GM19467 (cell line): ENCODE results near the gene SRSF1.
"Not testable (repeated sequence)": the region's sequence is repeated elsewhere in the genome, so short reads cannot be mapped to it uniquely, and the experiment has no call there.

Experiments used
- ATAC-seq: cut with Tn5 transposase; IDR thresholded peaks from one replicate; pipeline ENCODE4 v1.9.1; 2021; ENCODE audit warnings: mild to moderate bottlenecking, moderate library complexity; ENCODE audit not compliant: unreplicated experiment

The SRSF1 gene, protein sequence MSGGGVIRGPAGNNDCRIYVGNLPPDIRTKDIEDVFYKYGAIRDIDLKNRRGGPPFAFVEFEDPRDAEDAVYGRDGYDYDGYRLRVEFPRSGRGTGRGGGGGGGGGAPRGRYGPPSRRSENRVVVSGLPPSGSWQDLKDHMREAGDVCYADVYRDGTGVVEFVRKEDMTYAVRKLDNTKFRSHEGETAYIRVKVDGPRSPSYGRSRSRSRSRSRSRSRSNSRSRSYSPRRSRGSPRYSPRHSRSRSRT

GRCh38 chr17:58006924-58007780, at the start of gene SRSF1:
TSS of gene SRSF1 (minus strand) at chr17:58007246. CDS start at chr17:58007137, 109 bp downstream.
- peak; percentile 83 for ATAC-seq

DNA sequence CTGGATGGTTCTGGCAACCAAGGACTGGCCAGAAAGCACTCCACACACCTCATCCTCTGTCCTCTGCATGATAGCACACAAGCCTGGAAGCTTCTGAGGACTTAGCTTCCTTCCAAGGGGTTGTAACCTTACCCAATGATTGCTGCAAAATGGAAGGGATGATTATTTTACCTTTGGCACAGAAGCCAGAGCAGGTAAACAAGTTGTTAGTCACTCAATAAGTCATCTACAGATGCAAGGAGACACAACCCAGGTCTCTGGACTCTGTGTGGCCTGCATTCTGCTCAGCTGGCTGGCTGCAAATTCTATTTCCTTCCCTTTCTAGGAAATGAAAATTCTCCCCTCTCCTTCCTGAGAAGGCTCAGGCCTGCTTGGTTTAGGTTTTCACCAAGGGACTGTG, 49.4 kb upstream of the SRSF1 start:
- no peak for ATAC-seq

GRCh38 chr17:58054641-58055040, 47.6 kb upstream of the SRSF1 start:
- ATAC-seq: no peak

DNA sequence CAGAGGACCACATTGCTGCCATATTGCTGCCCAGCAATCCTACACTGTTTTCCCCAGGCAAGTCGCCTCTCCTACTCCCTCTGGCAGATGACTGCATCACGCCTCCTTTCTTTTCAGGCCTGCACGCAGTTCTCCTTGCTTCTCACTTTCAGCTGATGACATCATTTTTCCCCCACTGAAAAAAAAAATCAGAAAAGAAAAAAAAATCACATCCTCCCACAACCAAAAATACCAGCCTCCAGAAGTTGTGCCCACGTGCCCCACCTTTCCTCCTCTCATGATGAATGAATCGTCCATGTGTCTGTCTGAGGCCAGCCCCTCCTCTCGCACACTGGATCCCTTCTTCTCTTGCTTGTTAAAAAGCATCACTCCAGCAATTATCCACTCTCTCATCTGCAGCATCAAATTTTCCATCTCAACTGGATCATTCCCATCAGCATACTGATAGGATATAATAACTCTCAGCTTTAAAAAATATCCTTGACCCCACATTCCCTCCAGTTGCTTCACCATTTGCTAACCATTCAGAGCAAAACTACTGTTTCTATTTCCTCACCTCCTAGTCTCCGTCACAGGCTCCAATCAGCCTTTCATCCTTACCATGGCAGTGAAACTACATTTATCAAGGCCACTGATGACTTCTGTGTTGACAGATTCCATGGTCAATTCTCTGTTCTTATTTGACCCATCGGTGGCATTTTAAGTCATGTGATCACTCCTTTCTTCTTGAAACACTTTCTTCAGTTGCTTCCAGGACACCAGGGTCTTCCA, 46.1 kb upstream of the SRSF1 start:
- ATAC-seq: no peak

- no peak for ATAC-seq
Observed at GRCh38 chr17:58052407-58052806, 45.4 kb upstream of the SRSF1 start.

DNA sequence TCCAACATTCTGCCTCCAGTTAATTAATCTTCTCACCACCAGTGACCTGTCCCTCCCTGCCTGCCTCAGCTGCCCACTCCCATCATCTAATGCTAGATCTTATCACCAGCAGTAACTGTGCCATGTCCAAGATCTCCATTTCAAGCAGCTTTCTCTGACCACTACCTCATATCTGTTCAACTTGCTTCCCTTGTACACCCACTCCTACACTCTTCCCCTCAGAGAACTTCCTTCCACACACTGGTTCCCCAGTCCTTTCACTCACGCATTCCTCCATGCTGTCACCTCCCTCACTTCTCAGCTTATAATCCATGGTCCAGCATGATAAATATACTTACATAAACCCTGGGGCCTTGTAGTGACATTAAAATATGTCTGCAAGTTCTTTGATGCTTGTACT, 44.4 kb upstream of the SRSF1 start:
- no peak for ATAC-seq

DNA sequence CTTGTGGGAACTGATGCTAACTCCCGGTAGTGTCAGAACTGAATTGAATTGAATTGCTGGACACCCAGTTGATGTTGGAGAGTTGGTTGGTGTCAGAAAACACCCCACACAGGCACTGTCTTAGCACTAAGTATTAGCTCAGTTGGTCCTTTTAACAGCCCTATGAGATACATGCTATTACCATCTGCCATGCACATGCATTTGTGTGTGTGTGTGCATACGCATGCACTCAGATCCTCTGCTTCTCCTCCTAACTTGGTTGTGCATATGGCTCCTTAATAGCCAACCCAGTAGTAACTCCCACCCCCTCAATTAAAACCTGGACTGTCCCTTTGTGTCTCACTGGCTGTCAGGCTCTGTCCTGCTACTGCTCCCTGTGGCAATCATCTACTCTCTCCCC, 43.9 kb upstream of the SRSF1 start:
- ATAC-seq: no peak

GRCh38 chr17:58049533-58049932, 42.5 kb upstream of the SRSF1 start:
- ATAC-seq: no peak

DNA sequence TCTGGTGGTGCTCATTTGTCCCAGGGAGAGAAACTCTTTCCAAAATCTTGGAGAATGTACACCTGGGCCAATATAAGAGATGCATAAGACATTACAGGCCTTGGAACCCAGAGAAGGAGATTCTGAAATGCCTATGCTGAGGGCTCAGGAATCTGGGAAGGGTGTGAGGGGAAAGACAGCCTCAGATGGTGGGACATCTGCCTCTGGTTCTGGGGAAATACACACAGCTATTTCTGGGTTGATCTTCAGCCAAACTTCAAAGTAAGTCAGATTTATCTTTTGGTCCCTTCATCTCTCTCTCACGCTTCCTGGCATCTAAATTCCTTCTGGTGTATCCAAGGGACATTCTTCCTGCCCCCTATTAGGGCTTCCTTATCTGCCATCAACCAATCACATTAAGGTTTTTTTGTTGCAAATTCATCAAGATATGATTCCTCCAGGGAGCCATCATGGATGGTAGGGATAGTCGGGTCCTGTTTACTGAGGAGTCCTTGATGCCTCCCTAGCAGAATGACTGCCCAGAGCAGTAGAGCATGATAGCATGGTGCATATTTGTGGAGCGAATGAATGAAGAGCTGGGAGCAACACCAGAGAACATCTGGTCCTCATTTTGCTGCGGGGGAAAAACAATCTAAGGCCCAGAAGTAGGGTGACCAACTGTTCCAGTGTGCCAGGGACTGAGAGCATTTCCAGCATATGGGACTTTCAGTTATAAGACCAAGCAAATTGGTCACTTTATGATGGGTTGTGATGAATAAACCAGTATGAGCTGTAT, 40.5 kb upstream of the SRSF1 start:
- ATAC-seq: no peak

DNA sequence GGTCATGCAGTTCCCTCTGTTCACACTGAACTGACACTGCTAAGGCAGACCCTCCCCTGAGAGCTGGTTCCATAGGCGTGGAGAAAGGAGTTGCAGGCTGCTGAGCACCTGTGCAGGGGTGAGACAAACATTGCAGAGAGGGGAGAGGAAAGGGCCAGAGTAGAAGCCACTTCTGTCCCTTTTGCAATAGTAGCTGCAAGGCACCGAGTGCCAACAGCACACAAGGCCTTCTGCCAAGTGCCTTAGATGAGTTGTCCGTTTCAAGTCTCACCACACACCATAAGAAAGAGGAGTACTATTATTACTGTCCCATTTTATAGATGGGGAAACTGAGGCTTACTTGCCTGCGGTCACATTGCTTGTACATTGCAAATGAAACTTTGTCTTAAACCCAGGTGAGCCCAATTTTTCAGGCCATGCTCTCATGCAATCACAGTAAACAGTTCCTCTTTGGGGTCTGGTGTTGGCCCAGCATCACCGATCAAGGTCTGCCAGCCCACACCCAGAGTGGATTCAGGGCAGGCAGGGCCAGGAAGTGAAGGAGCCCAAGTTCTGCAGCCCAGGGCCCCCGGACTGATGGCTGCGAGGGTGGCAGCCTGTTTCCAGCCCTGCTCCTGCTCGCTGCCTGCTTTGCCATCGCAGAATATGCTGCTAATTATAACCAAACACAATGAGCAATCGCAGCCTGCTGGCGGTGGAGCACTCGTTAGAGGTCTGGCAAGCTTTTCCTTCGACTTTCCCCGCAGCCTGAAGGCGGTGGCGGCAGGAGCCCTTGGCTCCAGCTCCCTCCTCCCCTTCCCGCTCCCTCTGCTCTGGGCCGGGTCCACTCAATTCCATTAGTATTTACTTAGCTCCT, 39.4 kb upstream of the SRSF1 start:
- ATAC-seq: no peak

- not testable (repeated sequence) for ATAC-seq
Observed at GRCh38 chr17:58044256-58044655, 37.2 kb upstream of the SRSF1 start.

GRCh38 chr17:58043221-58044181, 36.5 kb upstream of the SRSF1 start:
- ATAC-seq: no peak

DNA sequence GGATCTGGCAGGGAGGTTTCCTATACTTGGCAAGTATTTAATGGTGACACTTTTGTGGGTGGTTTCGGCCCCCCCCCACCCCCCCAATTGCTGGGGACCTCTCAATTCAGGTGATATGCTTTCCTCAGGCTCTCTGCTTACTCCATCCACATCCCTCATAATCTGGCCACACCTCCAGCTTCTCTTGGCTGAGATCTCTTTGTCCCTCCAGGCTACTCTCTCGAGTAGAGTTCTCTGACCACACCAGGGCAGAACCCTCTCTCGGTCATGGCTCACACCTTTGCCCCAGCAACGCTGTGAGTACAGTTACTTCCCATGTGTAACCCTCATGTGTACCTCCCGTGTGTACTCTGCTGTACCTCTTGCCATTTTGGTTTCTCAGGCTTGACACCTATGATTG, 34.1 kb upstream of the SRSF1 start:
- no peak for ATAC-seq

GRCh38 chr17:58040386-58040785, 33.3 kb upstream of the SRSF1 start:
- ATAC-seq: no peak

- ATAC-seq: no peak
Observed at GRCh38 chr17:58039975-58040374, 32.9 kb upstream of the SRSF1 start.

- ATAC-seq: no peak
Observed at GRCh38 chr17:58032691-58033415, 25.8 kb upstream of the SRSF1 start.

GRCh38 chr17:58028578-58028977, 21.5 kb upstream of the SRSF1 start:
- ATAC-seq: no peak

GRCh38 chr17:58020401-58020800, 13.4 kb upstream of the SRSF1 start:
- no peak for ATAC-seq
